ENCODE results near the gene FOXA3. TPM values are rescaled to one million over a fixed set of nuclear protein-coding genes. Genes with fewer than 3 reads are reported as not detected.
A peak's percentile ranks its signal among the peaks of the same experiment; 100 is the strongest.

The FOXA3 gene
- total RNA-seq, 6 experiments from 2014 or later = not detected

DNA sequence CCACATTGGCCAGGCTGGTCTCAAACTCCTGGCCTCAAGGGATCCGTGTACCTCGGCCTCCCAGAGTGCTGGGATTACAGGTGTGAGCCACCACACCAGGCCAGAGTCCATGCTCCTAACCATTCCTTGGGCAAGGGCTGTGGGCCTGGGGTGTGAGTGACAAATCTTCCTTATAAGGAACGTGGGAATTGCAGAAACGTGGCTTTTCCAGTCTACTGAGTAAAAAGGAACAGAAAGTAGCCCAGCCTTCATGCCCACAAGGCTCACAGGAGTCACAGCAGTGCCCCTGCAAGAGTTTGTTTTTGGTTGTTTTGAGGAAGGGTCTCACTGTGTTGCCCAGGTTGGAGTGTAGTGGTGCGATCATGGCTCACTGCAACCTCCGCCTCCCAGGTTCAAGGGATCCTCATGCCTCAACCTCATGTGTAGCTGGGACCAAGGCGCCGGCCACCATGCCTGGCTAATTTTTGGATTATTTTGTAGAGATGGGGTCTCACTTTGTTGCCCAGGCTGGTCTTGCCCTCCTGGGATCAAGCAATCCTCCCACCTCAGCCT lies 33.2 kb downstream of the FOXA3 start:
- Mint-ChIP-seq H3K9me3 (no peaks in the 10 kb centered on the region), H3K4me1 (ENCODE audit: low read depth) (peaks cover 9% of the 10 kb centered on the region; the same call in 1 of the 2 replicates), H3K27ac (no peak overlapping the region), H3K27me3 (ENCODE audit: insufficient read depth) (peaks cover 1% of the 10 kb centered on the region; the same call in 1 of the 2 replicates), H3K4me3 (no peak overlapping the region), H3K36me3 (ENCODE audit: low read depth) (peaks cover 21% of the 10 kb centered on the region)
- TF ChIP-seq CTCF (IDR thresholded peaks at IDR 0.05) = no peak
- DNase-seq = no peak

GRCh38 chr19:45899253-45899652 lies 35.1 kb downstream of the FOXA3 start:
- DNase-seq = no peak
- peaks cover 9% of the 10 kb centered on the region; the same call in 1 of the 2 replicates for H3K4me1 Mint-ChIP-seq (ENCODE audit: low read depth)
- H3K9me3 Mint-ChIP-seq = no peaks in the 10 kb centered on the region
- peaks cover 21% of the 10 kb centered on the region for H3K36me3 Mint-ChIP-seq (ENCODE audit: low read depth)
- H3K27ac Mint-ChIP-seq = no peak overlapping the region
- no peak overlapping the region for H3K4me3 Mint-ChIP-seq
- H3K27me3 Mint-ChIP-seq (ENCODE audit: insufficient read depth) = peaks cover 1% of the 10 kb centered on the region; the same call in 1 of the 2 replicates
- no peak for TF ChIP-seq CTCF (IDR thresholded peaks at IDR 0.05)

DNA sequence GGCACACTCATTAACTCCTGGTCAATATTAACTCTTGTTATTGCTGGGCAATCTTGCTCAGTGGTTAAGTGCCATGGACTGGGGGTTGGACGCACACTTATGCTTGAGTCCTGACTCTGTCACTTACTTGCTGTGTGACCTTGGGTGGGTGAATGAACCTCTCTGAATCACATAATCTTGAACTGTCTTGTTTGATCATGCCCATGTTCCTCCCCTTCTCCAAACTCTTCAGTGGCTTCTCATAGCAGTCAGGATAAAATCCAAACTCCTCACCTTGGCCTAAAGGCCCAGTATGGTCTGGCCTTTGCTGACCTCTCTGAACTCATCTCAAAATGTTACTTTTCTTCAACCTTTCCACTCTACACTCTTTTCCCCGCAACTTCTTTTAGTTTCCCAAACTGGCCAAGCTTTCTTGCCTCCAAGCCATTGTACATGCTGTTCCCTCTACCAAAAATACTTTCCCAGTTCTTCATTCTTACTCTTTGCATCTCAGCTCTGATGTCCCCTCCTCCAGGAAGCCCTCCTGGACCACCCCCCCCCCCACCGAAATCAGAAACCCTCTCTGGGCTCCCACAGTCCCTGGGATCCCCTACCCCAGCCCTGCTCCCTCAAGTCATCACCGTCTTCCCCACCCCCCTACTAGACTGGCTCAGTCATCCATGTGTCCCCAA lies 35.9 kb downstream of the FOXA3 start:
- Mint-ChIP-seq H3K4me1 (ENCODE audit: low read depth) (peaks cover 9% of the 10 kb centered on the region; the same call in 1 of the 2 replicates), H3K9me3 (no peaks in the 10 kb centered on the region), H3K27me3 (ENCODE audit: insufficient read depth) (peaks cover 1% of the 10 kb centered on the region; the same call in 1 of the 2 replicates), H3K27ac (no peak overlapping the region), H3K4me3 (peak overlapping the region; percentile 59), H3K36me3 (ENCODE audit: low read depth) (peaks cover 18% of the 10 kb centered on the region)
- no peak for DNase-seq
- TF ChIP-seq CTCF (IDR thresholded peaks at IDR 0.05) = no peak

- H3K4me1 Mint-ChIP-seq (ENCODE audit: low read depth) = peaks cover 9% of the 10 kb centered on the region; the same call in 1 of the 2 replicates
- no peak overlapping the region for H3K27ac Mint-ChIP-seq
- H3K36me3 Mint-ChIP-seq (ENCODE audit: low read depth) = peaks cover 12% of the 10 kb centered on the region
- no peak for DNase-seq
- H3K9me3 Mint-ChIP-seq = no peaks in the 10 kb centered on the region
- H3K4me3 Mint-ChIP-seq = peak overlapping the region; percentile 59
- TF ChIP-seq CTCF (IDR thresholded peaks at IDR 0.05) = no peak
- peaks cover 1% of the 10 kb centered on the region; the same call in 1 of the 2 replicates for H3K27me3 Mint-ChIP-seq (ENCODE audit: insufficient read depth)
Observed at GRCh38 chr19:45900738-45901431, 36.8 kb downstream of the FOXA3 start.

DNA sequence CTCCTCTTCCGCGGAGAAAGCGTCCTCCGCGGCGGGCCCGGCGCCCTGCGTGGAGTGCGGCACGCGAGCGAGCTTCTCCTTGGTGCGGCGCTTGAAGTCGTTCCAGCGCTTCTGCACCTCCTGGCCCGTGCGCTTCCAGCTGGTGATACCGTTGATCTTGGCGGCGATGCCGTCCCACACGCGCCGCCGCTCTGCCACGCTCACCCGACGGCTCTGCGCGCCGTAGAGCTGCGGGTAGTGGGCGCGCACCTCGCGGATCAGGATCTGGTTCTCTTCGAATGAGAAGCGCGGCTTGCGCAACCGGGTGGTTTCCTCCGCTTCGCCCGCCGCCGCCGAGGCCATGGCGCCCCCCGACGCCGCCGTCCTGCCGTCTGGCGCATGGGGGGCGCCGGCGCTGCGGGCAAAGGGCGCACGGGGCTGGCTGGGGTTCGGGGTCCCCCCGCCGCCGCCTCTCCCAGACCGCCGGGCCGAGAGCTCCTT lies 37.3 kb downstream of the FOXA3 start:
- H3K9me3 Mint-ChIP-seq = no peaks in the 10 kb centered on the region
- no peak for DNase-seq
- no peak for TF ChIP-seq CTCF (IDR thresholded peaks at IDR 0.05)
- peaks cover 1% of the 10 kb centered on the region; the same call in 1 of the 2 replicates for H3K27me3 Mint-ChIP-seq (ENCODE audit: insufficient read depth)
- H3K4me3 Mint-ChIP-seq = peak overlapping the region; percentile 98
- H3K27ac Mint-ChIP-seq = no peak overlapping the region
- H3K4me1 Mint-ChIP-seq (ENCODE audit: low read depth) = peaks cover 15% of the 10 kb centered on the region
- peaks cover 12% of the 10 kb centered on the region for H3K36me3 Mint-ChIP-seq (ENCODE audit: low read depth)
